HepG2 (cell line): ENCODE results near the gene ANTKMT. TPM values are rescaled to one million over a fixed set of nuclear protein-coding genes. Genes with fewer than 3 reads are reported as not detected.

Source experiments
- CHCHD3 ChIP-seq: sonication (generic); formaldehyde crosslinking; IDR thresholded peaks from 2 replicates; pipeline ENCODE4 v1.8.0; 2022; ENCODE audit warnings: mild to moderate bottlenecking, missing genetic modification reagents, moderate library complexity
- HNRNPL ChIP-seq: fragments of 200-400 bp; formaldehyde crosslinking; IDR thresholded peaks from 2 replicates; pipeline ENCODE4 v1.6.1; 2017; ENCODE audit warnings: mild to moderate bottlenecking, low read depth, low read length
- KDM6A ChIP-seq: IDR thresholded peaks from 2 replicates; pipeline ENCODE4 v1.6.1; 2016; ENCODE audit warnings: low read depth
- KLF9 ChIP-seq: IDR thresholded peaks from 2 replicates; pipeline ENCODE4 v1.6.1; 2016; ENCODE audit warnings: low read depth
- RAD21 ChIP-seq: fragments of 450-650 bp; formaldehyde crosslinking; IDR thresholded peaks from 2 replicates; pipeline ENCODE4 v1.5.0; 2020; ENCODE audit warnings: mild to moderate bottlenecking
- SALL1 ChIP-seq: sonication (generic); formaldehyde crosslinking; IDR thresholded peaks from 2 replicates; pipeline ENCODE4 v1.8.0; 2022; ENCODE audit warnings: mild to moderate bottlenecking, missing genetic modification reagents
- TAF15 ChIP-seq: fragments of 200-400 bp; formaldehyde crosslinking; IDR thresholded peaks from one replicate; pipeline ENCODE4 v1.6.1; 2018; ENCODE audit warnings: mild to moderate bottlenecking, low read depth, low read length; ENCODE audit not compliant: poor library complexity, severe bottlenecking
- ZFY ChIP-seq: sonication (generic); formaldehyde crosslinking; IDR thresholded peaks from 2 replicates; pipeline ENCODE4 v1.4.0; 2020; ENCODE audit warnings: missing genetic modification reagents
- ZFYVE20 ChIP-seq: sonication (generic); formaldehyde crosslinking; IDR thresholded peaks from 2 replicates; pipeline ENCODE4 v1.8.0; 2023; ENCODE audit warnings: low read depth, mild to moderate bottlenecking, moderate library complexity, missing genetic modification reagents, borderline replicate concordance
- ZNF251 ChIP-seq: sonication (generic); formaldehyde crosslinking; IDR thresholded peaks from 2 replicates; pipeline ENCODE4 v1.9.0; 2021; ENCODE audit warnings: mild to moderate bottlenecking, missing genetic modification reagents
- ZNF333 ChIP-seq: sonication (generic); formaldehyde crosslinking; IDR thresholded peaks from 2 replicates; pipeline ENCODE4 v1.4.0; 2020; ENCODE audit warnings: mild to moderate bottlenecking, missing genetic modification reagents, borderline replicate concordance
- polyA plus RNA-seq, 8 experiments: library from polyadenylated mRNA; depleted of rRNA in 3 of 8; stranded (reverse) in 7 of 8; unstranded in 1 of 8; fragments of >200 nt; fragmentation: Illumina TruSeq in 4 of 8; extraction: Trizol in 4 of 8; gene quantifications; 2 replicates each; pipeline versions ENCODE4 v1.2.1 to v1.2.3, GENCODE V29; 2011 to 2016; ENCODE audit warnings: low read depth in 4 of 8, missing spikeins in 1 of 8, mixed read lengths in 1 of 8; ENCODE audit not compliant: insufficient read depth in 1 of 8
- total RNA-seq, 5 experiments: library from RNA; depleted of rRNA; stranded (reverse); fragments of >200 nt; fragmentation: Illumina TruSeq; extraction: Trizol; gene quantifications; 2 replicates each; pipeline ENCODE4 v1.2.3, GENCODE V29; 2016; ENCODE audit warnings: low read depth in 1 of 5
- TF ChIP-seq, protein P1 (sequence below): sonication (generic); formaldehyde crosslinking; IDR thresholded peaks from 2 replicates; pipeline ENCODE4 v1.4.0; 2020; ENCODE audit warnings: mild to moderate bottlenecking, missing genetic modification reagents
- TF ChIP-seq, protein P2 (sequence below): IDR thresholded peaks from 2 replicates; pipeline ENCODE4 v1.6.1; 2016; ENCODE audit warnings: control low read depth
- TF ChIP-seq, protein P3 (sequence below): sonication (generic); formaldehyde crosslinking; IDR thresholded peaks from 2 replicates; pipeline ENCODE4 v1.5.0; 2020; ENCODE audit warnings: mild to moderate bottlenecking, missing genetic modification reagents, moderate library complexity
- TF ChIP-seq, protein P4 (sequence below): sonication (generic); formaldehyde crosslinking; IDR thresholded peaks from 2 replicates; pipeline ENCODE4 v1.9.0; 2021; ENCODE audit warnings: missing genetic modification reagents, borderline replicate concordance
- TF ChIP-seq, protein P5 (sequence below): sonication (generic); formaldehyde crosslinking; IDR thresholded peaks from 2 replicates; pipeline ENCODE4 v1.4.0; 2020; ENCODE audit warnings: missing genetic modification reagents

The ANTKMT gene
- total and polyA plus RNA-seq, 2 of the 13 experiments (the other 11 are each of a cell fraction or from before 2014, with no cell fraction given): 7.5 to 47.8 TPM

DNA sequence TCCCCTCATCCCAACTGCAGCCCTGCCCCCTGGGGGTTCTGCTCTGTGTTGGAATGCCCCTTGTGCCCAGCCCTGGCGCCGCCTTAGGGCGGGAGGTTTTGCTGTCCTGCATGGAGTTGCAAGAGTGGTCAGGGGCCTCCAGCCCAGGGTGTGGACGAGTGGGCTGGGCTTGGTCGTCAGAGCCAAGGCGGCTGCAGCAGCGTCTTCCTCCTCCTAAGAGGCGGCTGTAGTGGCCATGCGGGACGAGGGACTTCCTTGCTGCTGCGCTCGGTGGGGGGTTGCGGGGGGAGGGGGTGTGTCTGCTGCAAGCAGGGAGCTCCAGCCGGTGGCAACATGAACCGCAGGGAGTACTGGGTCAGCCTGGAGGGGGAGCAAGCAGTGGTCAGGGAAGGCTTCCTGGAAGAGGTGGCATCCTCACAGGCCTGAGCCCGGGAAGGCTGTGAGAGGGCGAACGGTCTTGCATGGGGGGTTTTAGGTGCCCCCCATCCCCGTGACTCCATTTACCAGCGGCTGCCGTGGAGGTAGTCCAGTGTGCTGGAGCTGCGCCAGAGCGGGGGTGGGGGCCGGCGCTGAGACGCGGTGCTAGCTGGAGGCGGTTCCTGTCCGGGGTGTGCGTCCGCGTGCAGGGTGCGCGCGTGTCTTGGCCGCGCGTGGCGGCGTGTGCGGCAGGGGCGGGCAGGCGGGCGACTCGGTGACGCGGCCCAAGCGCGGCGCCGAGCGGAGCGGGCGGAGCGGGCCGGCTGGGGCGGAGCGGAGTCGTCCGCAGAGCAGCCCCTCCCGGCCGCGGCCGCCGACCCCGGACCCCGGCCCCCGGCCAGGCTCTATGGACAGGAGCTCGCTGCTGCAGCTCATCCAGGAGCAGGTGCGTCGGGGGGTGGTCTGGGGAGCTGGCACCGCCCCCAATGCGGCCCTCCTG is 45.7 kb upstream of the ANTKMT start, which contains the start of gene RHBDL1 (continued):
- TF ChIP-seq, protein P1, sequence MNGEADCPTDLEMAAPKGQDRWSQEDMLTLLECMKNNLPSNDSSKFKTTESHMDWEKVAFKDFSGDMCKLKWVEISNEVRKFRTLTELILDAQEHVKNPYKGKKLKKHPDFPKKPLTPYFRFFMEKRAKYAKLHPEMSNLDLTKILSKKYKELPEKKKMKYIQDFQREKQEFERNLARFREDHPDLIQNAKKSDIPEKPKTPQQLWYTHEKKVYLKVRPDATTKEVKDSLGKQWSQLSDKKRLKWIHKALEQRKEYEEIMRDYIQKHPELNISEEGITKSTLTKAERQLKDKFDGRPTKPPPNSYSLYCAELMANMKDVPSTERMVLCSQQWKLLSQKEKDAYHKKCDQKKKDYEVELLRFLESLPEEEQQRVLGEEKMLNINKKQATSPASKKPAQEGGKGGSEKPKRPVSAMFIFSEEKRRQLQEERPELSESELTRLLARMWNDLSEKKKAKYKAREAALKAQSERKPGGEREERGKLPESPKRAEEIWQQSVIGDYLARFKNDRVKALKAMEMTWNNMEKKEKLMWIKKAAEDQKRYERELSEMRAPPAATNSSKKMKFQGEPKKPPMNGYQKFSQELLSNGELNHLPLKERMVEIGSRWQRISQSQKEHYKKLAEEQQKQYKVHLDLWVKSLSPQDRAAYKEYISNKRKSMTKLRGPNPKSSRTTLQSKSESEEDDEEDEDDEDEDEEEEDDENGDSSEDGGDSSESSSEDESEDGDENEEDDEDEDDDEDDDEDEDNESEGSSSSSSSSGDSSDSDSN (CRISPR knock-in tag): no peak
- TF ChIP-seq, protein P2, sequence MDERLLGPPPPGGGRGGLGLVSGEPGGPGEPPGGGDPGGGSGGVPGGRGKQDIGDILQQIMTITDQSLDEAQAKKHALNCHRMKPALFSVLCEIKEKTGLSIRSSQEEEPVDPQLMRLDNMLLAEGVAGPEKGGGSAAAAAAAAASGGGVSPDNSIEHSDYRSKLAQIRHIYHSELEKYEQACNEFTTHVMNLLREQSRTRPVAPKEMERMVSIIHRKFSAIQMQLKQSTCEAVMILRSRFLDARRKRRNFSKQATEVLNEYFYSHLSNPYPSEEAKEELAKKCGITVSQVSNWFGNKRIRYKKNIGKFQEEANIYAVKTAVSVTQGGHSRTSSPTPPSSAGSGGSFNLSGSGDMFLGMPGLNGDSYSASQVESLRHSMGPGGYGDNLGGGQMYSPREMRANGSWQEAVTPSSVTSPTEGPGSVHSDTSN (CRISPR knock-in tag): no peak
- TF ChIP-seq HNRNPL (0 out of 2 replicates have a peak, but pooled peaks have one; percentile 60), KLF9 (no peak), KDM6A (CRISPR knock-in tag) (no peak), SALL1 (CRISPR knock-in tag) (peak; percentile 36), ZFY (CRISPR knock-in tag) (no peak; the same call in 1 of the 2 replicates), ZNF333 (CRISPR knock-in tag) (no peak), RAD21 (CRISPR knock-in tag) (no peak), ZNF251 (CRISPR knock-in tag) (no peak), TAF15 (peak; percentile 51), CHCHD3 (CRISPR knock-in tag) (no peak), ZFYVE20 (no peak)
- TF ChIP-seq, protein P3, sequence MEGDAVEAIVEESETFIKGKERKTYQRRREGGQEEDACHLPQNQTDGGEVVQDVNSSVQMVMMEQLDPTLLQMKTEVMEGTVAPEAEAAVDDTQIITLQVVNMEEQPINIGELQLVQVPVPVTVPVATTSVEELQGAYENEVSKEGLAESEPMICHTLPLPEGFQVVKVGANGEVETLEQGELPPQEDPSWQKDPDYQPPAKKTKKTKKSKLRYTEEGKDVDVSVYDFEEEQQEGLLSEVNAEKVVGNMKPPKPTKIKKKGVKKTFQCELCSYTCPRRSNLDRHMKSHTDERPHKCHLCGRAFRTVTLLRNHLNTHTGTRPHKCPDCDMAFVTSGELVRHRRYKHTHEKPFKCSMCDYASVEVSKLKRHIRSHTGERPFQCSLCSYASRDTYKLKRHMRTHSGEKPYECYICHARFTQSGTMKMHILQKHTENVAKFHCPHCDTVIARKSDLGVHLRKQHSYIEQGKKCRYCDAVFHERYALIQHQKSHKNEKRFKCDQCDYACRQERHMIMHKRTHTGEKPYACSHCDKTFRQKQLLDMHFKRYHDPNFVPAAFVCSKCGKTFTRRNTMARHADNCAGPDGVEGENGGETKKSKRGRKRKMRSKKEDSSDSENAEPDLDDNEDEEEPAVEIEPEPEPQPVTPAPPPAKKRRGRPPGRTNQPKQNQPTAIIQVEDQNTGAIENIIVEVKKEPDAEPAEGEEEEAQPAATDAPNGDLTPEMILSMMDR (CRISPR knock-in tag): no peak
- TF ChIP-seq, protein P4, sequence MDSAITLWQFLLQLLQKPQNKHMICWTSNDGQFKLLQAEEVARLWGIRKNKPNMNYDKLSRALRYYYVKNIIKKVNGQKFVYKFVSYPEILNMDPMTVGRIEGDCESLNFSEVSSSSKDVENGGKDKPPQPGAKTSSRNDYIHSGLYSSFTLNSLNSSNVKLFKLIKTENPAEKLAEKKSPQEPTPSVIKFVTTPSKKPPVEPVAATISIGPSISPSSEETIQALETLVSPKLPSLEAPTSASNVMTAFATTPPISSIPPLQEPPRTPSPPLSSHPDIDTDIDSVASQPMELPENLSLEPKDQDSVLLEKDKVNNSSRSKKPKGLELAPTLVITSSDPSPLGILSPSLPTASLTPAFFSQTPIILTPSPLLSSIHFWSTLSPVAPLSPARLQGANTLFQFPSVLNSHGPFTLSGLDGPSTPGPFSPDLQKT: no peak
- TF ChIP-seq, protein P5, sequence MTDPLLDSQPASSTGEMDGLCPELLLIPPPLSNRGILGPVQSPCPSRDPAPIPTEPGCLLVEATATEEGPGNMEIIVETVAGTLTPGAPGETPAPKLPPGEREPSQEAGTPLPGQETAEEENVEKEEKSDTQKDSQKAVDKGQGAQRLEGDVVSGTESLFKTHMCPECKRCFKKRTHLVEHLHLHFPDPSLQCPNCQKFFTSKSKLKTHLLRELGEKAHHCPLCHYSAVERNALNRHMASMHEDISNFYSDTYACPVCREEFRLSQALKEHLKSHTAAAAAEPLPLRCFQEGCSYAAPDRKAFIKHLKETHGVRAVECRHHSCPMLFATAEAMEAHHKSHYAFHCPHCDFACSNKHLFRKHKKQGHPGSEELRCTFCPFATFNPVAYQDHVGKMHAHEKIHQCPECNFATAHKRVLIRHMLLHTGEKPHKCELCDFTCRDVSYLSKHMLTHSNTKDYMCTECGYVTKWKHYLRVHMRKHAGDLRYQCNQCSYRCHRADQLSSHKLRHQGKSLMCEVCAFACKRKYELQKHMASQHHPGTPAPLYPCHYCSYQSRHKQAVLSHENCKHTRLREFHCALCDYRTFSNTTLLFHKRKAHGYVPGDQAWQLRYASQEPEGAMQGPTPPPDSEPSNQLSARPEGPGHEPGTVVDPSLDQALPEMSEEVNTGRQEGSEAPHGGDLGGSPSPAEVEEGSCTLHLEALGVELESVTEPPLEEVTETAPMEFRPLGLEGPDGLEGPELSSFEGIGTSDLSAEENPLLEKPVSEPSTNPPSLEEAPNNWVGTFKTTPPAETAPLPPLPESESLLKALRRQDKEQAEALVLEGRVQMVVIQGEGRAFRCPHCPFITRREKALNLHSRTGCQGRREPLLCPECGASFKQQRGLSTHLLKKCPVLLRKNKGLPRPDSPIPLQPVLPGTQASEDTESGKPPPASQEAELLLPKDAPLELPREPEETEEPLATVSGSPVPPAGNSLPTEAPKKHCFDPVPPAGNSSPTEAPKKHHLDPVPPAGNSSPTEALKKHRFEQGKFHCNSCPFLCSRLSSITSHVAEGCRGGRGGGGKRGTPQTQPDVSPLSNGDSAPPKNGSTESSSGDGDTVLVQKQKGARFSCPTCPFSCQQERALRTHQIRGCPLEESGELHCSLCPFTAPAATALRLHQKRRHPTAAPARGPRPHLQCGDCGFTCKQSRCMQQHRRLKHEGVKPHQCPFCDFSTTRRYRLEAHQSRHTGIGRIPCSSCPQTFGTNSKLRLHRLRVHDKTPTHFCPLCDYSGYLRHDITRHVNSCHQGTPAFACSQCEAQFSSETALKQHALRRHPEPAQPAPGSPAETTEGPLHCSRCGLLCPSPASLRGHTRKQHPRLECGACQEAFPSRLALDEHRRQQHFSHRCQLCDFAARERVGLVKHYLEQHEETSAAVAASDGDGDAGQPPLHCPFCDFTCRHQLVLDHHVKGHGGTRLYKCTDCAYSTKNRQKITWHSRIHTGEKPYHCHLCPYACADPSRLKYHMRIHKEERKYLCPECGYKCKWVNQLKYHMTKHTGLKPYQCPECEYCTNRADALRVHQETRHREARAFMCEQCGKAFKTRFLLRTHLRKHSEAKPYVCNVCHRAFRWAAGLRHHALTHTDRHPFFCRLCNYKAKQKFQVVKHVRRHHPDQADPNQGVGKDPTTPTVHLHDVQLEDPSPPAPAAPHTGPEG (CRISPR knock-in tag): no peak
